Kidney capillary endothelial cell (primary cell): ENCODE results near the gene OR5M3.

Experiments
- DNase-seq: peaks from one replicate; pipeline ENCODE4 v3.0.0-alpha.2; 2018; ENCODE audit warnings: low spot score

Gene OR5M3

DNA sequence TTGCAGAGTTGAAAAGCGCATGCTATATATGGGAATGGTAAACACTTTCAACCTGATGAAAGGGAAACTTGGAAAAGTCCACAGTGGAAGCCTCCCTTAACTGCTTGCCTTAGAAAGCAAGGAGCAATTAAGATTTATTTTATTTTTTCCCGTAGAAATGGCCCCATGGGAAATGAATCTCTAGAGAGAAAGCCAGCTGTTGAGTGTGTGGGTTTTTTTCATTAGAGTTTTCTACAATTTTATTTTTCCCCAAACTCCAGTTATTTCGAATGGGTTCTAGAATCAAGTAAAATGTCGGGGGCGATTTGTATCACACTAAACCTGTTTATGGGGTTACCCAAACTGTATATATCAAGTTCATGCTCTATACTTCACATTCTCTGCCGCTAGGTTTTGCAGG lies at the start of gene OR5M3:
TSS of gene OR5M3 (minus strand) at position 101 of the 400 bp plus-strand sequence. CDS start 2,855 bp downstream, outside the sequence.
- DNase-seq: no peak

GRCh38 chr11:56522008-56522407 lies 48.9 kb upstream of the OR5M3 start:
- no peak for DNase-seq

DNA sequence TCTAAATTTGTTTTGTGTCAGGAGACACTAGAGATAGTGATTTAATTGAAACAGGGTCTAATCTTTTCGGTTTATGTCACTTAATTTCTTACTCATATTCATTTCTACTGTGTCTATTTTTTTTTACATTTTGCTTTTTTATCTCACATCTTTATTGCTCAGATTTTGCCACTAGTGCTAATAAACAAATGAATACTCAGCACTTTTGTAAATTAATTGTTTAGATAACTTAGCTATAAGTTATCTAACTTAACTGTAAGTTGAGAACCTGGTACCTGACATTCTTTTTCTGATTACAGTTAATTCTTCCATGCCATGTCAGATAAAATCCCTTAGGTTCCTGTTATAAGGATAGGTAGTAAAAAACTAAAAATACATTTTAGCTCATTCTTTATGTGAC lies 40.1 kb upstream of the OR5M3 start:
- DNase-seq: no peak

GRCh38 chr11:56509439-56509838 lies 36.3 kb upstream of the OR5M3 start:
- DNase-seq: no peak

DNA sequence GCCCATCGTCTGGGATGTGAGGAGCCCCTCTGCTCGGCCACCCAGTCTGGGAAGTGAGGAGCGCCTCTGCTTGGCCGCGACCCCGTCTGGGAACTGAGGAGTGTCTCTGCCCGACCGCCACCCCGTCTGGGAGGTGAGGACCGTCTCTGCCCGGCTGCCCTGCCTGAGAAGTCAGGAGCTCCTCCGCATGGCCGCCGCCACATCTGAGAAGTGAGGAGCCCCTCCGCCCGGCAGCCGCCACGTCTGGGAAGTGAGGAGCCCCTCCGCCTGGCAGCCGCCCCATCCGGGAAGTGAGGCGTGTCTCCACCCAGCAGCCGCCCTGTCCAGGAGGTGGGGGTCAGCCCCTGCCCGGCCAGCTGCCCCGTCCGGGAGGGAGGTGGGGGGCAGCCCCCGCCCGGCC lies 23.9 kb upstream of the OR5M3 start:
- no peak for DNase-seq

DNA sequence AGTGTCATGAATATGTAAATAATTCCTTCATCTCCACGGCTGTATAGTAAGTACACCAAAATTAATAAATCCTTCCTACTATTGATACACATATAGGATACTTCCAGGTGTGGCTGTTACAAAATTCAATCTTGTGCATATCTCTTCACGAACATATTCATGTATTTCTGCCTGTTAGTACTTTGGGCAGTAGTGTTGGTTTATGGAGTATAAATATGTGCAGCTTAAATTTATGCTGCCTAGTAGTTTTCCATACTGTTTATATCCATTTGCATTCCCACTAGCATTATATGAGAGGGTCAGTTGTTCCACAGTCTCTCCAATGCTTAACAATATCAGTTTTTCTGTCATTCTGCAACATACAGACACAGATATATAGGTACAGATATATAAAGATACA lies 22.0 kb upstream of the OR5M3 start:
- DNase-seq: no peak

DNA sequence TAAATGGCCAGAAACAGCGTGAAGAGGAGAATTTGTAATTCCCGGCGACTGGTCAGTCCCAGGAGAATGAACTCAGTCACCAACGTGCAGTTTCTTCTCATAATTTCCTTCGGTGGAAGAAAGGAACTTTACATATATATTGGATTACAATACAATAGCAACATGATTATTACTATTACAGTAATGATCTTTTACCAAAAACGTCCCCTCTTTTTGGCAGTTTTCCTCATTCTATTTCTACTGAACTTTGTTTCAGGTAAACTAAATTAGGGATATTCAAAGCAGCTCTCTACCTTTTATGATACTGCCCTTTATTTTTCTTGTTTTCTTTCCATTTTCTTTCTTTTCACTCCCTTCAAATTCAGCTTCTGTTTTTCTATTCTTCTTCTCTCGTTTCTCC lies 18.1 kb upstream of the OR5M3 start, which contains the start of gene OR5M8:
TSS of gene OR5M8 (minus strand) at position 101 of the 400 bp plus-strand sequence. CDS start at position 101, 0 bp downstream.
- no peak for DNase-seq

- no peak for DNase-seq
Observed at GRCh38 chr11:56486801-56487200, 13.6 kb upstream of the OR5M3 start.

DNA sequence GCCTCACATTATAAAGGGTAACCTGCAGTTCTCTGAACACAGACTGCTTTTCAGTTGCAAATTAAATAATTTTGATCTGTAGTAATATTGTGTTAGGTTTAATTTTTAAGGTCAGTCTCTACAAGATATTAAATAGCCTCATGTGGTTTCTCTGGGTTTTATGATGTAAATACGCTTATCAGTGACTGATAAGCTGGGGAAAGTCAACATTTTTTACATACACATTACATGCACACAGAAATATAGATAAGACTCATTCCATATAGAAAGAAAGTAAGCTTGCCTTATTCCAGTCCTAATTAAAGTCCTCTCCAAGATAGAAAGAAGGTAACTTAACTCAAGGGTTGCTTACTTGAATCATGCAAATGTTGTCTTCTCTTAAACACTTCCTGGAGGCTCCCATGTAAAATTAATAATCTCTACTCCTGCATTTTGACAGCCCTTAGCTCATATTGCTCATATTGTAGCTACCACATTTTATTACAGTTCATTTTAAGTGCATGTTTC lies 1.6 kb upstream of the OR5M3 start:
- DNase-seq: no peak

DNA sequence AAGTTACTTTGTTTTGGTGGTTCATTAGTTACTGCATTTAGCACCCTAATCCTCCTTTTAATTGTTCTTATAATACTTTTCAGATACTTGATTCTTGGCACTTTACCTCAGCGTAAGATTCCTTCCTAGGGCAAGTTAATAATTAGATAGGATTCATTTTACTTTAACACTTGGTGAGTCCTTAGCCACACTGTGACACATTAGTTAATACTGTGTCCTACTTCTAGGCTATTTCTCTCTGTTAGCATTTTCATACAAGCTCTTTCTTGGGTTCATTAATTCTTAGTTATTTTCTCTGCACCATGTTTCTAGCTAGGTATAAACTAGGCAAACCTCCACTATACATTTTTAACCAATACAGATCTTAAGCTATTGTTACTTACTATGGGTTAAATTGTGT lies 16.1 kb downstream of the OR5M3 start:
- no peak for DNase-seq

DNA sequence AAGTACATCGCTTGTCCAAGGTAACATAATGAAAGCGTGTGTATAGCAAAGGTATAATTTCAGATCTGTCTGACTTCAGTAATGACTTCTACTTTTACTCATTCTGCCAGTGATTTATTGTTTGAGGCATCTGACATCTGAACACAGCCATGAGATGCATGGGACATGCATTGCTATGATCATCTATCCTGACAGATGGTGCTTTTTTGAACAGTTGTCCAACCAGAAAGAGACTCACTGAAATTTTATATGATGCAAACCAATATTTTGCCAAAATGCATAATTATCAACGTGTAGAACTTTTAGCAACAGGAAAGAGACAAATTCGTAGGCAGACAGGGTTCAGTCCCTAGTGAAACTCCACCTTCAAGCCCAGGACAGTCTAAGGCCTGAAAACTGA lies 19.6 kb downstream of the OR5M3 start:
- DNase-seq: no peak
